ENCODE measurements around the gene TAX1BP1.

Gene TAX1BP1

DNA sequence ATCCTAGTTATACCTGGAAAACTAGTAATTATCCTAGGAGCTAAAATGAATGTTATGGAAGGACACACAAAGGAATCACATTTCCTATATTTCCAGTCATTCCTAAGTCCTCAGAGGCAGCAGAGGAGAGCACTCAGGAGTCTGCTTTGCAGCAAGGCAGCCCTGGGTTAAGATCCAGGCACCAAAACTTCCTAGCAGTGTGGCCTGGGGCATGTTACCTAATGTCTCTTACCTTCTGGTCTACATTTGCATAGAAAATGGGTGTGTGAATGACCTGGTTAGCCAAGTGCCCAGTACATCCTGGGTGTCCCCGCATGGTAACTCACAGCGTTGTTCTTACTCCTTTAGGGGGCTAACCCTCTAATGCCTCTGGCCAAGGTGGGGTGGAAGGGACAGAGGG is 135.9 kb downstream of the TAX1BP1 start:
- no peak overlapping the region for H3K4me3 ChIP-seq (ENCODE audit: low read depth, low read length)
- no peak for DNase-seq (ENCODE audit: low read depth, low spot score)
- TF ChIP-seq, protein P1, sequence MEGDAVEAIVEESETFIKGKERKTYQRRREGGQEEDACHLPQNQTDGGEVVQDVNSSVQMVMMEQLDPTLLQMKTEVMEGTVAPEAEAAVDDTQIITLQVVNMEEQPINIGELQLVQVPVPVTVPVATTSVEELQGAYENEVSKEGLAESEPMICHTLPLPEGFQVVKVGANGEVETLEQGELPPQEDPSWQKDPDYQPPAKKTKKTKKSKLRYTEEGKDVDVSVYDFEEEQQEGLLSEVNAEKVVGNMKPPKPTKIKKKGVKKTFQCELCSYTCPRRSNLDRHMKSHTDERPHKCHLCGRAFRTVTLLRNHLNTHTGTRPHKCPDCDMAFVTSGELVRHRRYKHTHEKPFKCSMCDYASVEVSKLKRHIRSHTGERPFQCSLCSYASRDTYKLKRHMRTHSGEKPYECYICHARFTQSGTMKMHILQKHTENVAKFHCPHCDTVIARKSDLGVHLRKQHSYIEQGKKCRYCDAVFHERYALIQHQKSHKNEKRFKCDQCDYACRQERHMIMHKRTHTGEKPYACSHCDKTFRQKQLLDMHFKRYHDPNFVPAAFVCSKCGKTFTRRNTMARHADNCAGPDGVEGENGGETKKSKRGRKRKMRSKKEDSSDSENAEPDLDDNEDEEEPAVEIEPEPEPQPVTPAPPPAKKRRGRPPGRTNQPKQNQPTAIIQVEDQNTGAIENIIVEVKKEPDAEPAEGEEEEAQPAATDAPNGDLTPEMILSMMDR (IDR thresholded peaks at IDR 0.05; ENCODE audit: insufficient read depth, low read length, missing control alignments) = no peak
- ChIA-PET CTCF (interaction anchor here (1.1 kb wide), 1 partner anchor 45 kb away, joined by 4 read pairs; no protein-coding TSS in a partner anchor), POLR2A (no interaction called here)

DNA sequence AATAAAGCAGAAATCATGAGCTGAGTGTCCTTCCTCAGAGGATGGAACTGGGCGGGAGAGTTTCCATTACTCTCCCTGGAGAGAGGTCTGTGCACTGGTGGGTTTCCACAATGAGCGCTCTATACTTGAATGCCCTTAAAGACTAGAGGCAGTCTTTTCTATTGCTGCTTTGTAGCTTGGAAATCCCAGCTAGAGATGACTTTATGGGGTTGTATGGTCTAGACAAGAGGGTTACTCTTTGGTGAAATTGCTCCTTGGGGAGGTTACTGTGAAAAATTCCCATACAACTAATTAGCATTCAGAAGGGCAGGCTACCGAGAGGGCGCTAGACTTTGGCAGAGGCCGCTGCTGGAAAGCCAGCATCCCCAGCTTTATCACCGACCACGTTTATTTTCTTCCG is 136.8 kb downstream of the TAX1BP1 start:
- DNase-seq (ENCODE audit: low read depth, low spot score) = no peak
- H3K4me3 ChIP-seq (ENCODE audit: low read depth, low read length) = no peak overlapping the region
- TF ChIP-seq, protein P1 (IDR thresholded peaks at IDR 0.05; ENCODE audit: insufficient read depth, low read length, missing control alignments) = no peak
- CTCF ChIA-PET = interaction anchor here (0.9 to 1.1 kb wide), 2 partner anchors 12 to 220 kb away, joined by 3 read pairs; no protein-coding TSS in a partner anchor
- POLR2A ChIA-PET = no interaction called here
